GM12878 (cell line): ENCODE measurements around the gene ERC1. TPM values are rescaled to one million over a fixed set of nuclear protein-coding genes. Genes with fewer than 3 reads are reported as not detected.

Source experiments
- ATAC-seq: fragments of 200-7000 bp; cut with Tn5 transposase; 3 replicates; pipeline ENCODE4 v1.9.1; 2020; ENCODE audit warnings: mild to moderate bottlenecking, moderate library complexity
- BruUV-seq: library from RNA; stranded (reverse); fragments of 400-500 nt; replicated peaks from 2 replicates; lab custom pipeline; 2021; lab: Mats Ljungman, UMichigan
- CTCF ChIA-PET: fragments of 300-600 bp; sonication (Branson Sonifier 250); formaldehyde crosslinking; extraction: SDS; loops from one replicate; lab custom pipeline; 2021; ENCODE audit warnings: inconsistent platforms; lab: Yijun Ruan, JAX
- POLR2A ChIA-PET: fragments of 350-600 bp; formaldehyde crosslinking; extraction: SDS; loops from one replicate; lab custom pipeline; 2021; ENCODE audit warnings: inconsistent platforms; lab: Charles Lee
- RAD21 ChIA-PET: fragments of 300-600 bp; sonication (Branson Sonifier 250); formaldehyde crosslinking; loops from one replicate; lab custom pipeline; 2023; ENCODE audit warnings: antibody characterized with exemption; ENCODE audit not compliant: unreplicated experiment; lab: Charles Lee
- SMC1A ChIA-PET: fragments of 300-600 bp; sonication (Branson Sonifier 250); formaldehyde crosslinking; loops from one replicate; lab custom pipeline; 2023; ENCODE audit not compliant: unreplicated experiment, uncharacterized antibody; lab: Charles Lee
- DNase-seq: peaks from one replicate; pipeline ENCODE4 v3.0.0-alpha.2; 2011; ENCODE audit warnings: low read depth, low spot score
- FAIRE-seq: peaks from 3 replicates; lab custom pipeline; 2011; peaks lifted over from hg19 to GRCh38; lab: Jason Lieb, UNC
- H2AFZ ChIP-seq: 2 replicates; pipeline ENCODE4 v1.6.0; 2011; ENCODE audit warnings: low read depth, low read length, control low read depth; ENCODE audit not compliant: control insufficient read depth
- H3K27ac ChIP-seq: 2 replicates; pipeline ENCODE4 v1.5.1; 2011; ENCODE audit warnings: control low read depth; ENCODE audit not compliant: control insufficient read depth, insufficient read depth
- H3K27me3 ChIP-seq, 2 experiments: replicated peaks in 1 of 2; 2 replicates each; pipeline versions ENCODE4 v1.6.0 to v1.6.1; 2011; ENCODE audit warnings: low read length in 1 of 2; ENCODE audit not compliant: control insufficient read depth in 2 of 2, insufficient read depth in 2 of 2
- H3K36me3 ChIP-seq, 2 experiments: 2 replicates each; pipeline ENCODE4 v1.5.1; 2011; ENCODE audit warnings: low read length in 1 of 2; ENCODE audit not compliant: control insufficient read depth in 2 of 2, insufficient read depth in 2 of 2
- H3K4me1 ChIP-seq: 2 replicates; pipeline ENCODE4 v1.6.1; 2011; ENCODE audit warnings: mild to moderate bottlenecking, low read length, moderate library complexity, mixed read lengths; ENCODE audit not compliant: control insufficient read depth, insufficient read depth
- H3K4me2 ChIP-seq: 2 replicates; pipeline ENCODE4 v1.6.0; 2011; ENCODE audit warnings: control low read depth; ENCODE audit not compliant: control insufficient read depth, insufficient read depth
- H3K4me3 ChIP-seq: fragments of 200-600 bp; sonication (generic); 2 replicates; pipeline ENCODE4 v1.5.1; 2016
- H3K79me2 ChIP-seq: 2 replicates; pipeline ENCODE4 v1.6.0; 2011; ENCODE audit warnings: low read length; ENCODE audit not compliant: control insufficient read depth, insufficient read depth
- H3K9ac ChIP-seq: 2 replicates; pipeline ENCODE4 v1.8.0; 2011; ENCODE audit warnings: low read length, control low read depth, mixed read lengths; ENCODE audit not compliant: control insufficient read depth, insufficient read depth
- H3K9me3 ChIP-seq: replicated peaks from 3 replicates; pipeline ENCODE4 v1.5.1; 2011; ENCODE audit warnings: mild to moderate bottlenecking, low read length; ENCODE audit not compliant: control insufficient read depth, insufficient read depth
- H4K20me1 ChIP-seq: 2 replicates; pipeline ENCODE4 v1.6.0; 2011; ENCODE audit not compliant: control insufficient read depth, insufficient read depth
- BHLHE40 ChIP-seq, 2 experiments: fragments of 450-650 bp in 1 of 2; IDR thresholded peaks; 2 replicates each; pipeline ENCODE4 v1.6.1; 2011 to 2017; ENCODE audit warnings: low read depth in 2 of 2, borderline replicate concordance in 1 of 2, improper control_type of control experiment in 1 of 2, low read length in 1 of 2, mild to moderate bottlenecking in 1 of 2
- CHD4 ChIP-seq: fragments of 200-600 bp; sonication (generic); IDR thresholded peaks from 2 replicates; pipeline ENCODE4 v1.6.1; 2016; ENCODE audit warnings: mild to moderate bottlenecking
- DPF2 ChIP-seq: fragments of 450-650 bp; IDR thresholded peaks from 2 replicates; pipeline ENCODE4 v1.6.1; 2017; ENCODE audit warnings: mild to moderate bottlenecking
- NFXL1 ChIP-seq: fragments of 450-650 bp; IDR thresholded peaks from 2 replicates; pipeline ENCODE4 v1.6.1; 2017; ENCODE audit warnings: antibody characterized with exemption, mild to moderate bottlenecking, borderline replicate concordance
- POLR2A ChIP-seq: IDR thresholded peaks from 2 replicates; pipeline ENCODE4 v1.6.1; 2011; ENCODE audit warnings: low read depth, mild to moderate bottlenecking, low read length
- SMAD1 ChIP-seq: fragments of 450-650 bp; IDR thresholded peaks from 2 replicates; pipeline ENCODE4 v1.6.1; 2018; ENCODE audit warnings: mild to moderate bottlenecking, low read depth; ENCODE audit not compliant: partially characterized antibody
- SMAD5 ChIP-seq: IDR thresholded peaks from 2 replicates; pipeline ENCODE4 v1.6.1; 2016; ENCODE audit warnings: antibody characterized with exemption, low read depth
- WGBS: methylation state at CpG from one replicate; pipeline ENCODE4 v1.1.6; 2016; ENCODE audit warnings: low lambda C conversion rate; ENCODE audit not compliant: insufficient replicate concordance, insufficient coverage; ENCODE audit errors: missing lambda C conversion rate; 5-methylcytosine and 5-hydroxymethylcytosine counted together
- in situ Hi-C: fragments of 300-500 bp; cut with MboI; formaldehyde crosslinking; loops from 9 replicates; pipeline ENCODE4 v1.14.3; 2018; ENCODE audit warnings: mixed read lengths
- intact Hi-C: fragments of 100-400 bp; cut with micrococcal nuclease; formaldehyde crosslinking; loops from one replicate; pipeline ENCODE4 v1.14.2; 2022; ENCODE audit not compliant: unreplicated experiment
- polyA plus RNA-seq, 11 experiments: library from polyadenylated mRNA; depleted of rRNA in 4 of 11; unstranded in 6 of 11; stranded (reverse) in 5 of 11; fragments of >200 nt; fragmentation: Nextera tagmentation in 4 of 11; fragmentation: Illumina TruSeq in 1 of 11; extraction: Ambion mirVana in 4 of 11; extraction: Trizol in 1 of 11; gene quantifications; 1 replicate in 1 of 11; 2 replicates in 10 of 11; pipeline versions ENCODE4 v1.2.1 to v1.2.3, GENCODE V29; 2011 to 2016; ENCODE audit warnings: inconsistent platforms in 2 of 11, missing spikeins in 2 of 11, low read depth in 1 of 11
- total RNA-seq, 4 experiments: library from RNA; depleted of rRNA in 3 of 4; stranded (reverse); fragments of >200 nt in 3 of 4; fragmentation: Illumina TruSeq in 1 of 4; extraction: Trizol in 1 of 4; gene quantifications; 2 replicates each; pipeline versions ENCODE4 v1.2.1 to v1.2.3, GENCODE V29; 2013 to 2021
- TF ChIP-seq, protein P1 (sequence below): fragments of 450-650 bp; IDR thresholded peaks from 2 replicates; pipeline ENCODE4 v1.6.1; 2017; ENCODE audit warnings: mild to moderate bottlenecking, moderate library complexity
- TF ChIP-seq, protein P2 (sequence below): fragments of 450-650 bp; IDR thresholded peaks from 2 replicates; pipeline ENCODE4 v1.6.1; 2017; ENCODE audit warnings: low read depth, mild to moderate bottlenecking, moderate library complexity
- TF ChIP-seq, protein P3 (sequence below): fragments of 450-650 bp; IDR thresholded peaks from 2 replicates; pipeline ENCODE4 v1.6.1; 2014; ENCODE audit warnings: mild to moderate bottlenecking
- TF ChIP-seq, protein P4 (sequence below): fragments of 150-350 bp; IDR thresholded peaks from 2 replicates; pipeline ENCODE4 v1.6.1; 2016; ENCODE audit warnings: low read depth, low read length

Gene ERC1
- total and polyA plus RNA-seq, 10 of the 15 experiments (the other 5 are each of a cell fraction or from before 2014, with no cell fraction given) = 0.75 to 8.0 (median 5.0) TPM

DNA sequence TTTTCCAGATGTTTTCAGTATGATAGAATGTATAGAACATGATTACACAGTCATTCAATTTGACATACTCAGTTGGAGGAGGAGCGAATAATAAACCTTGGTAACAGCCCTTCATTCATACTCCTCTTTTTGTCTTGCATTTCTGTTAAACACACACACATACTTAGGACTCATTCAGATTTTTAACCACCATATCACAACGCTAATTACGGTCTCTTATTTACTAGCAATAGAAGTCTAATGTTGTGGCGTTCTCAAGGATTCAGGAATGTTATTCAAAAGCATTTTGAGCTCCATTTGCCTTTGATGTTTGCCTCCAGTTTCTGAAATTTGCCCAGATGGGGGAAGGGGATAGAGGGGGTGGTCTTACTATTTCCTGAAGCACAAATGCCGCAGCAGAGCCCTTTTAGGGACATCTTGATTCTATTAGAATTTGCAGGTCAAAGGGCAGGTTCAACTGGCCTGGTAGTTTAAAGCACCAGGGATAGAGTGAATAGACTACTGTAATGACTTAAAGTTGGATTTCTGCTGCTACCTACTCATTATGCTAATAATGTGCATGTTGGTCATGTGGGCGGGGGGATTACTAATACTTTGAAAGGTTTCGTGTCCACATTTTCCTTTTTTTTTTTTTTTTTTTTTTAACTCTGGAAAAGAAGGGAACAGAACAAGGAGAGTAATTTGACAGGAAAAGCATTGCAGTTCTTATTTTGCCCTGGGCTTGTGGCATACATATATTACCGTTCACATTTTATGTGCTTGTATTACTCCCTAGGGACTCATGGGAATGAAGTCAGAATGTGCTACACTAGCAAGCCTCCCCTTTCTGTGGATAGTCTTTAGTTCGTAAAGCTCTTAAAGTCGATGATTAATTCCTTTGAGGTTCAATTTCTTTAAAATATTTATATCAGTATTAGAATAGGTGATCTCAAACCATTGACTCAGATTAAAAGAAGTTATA is 376.6 kb downstream of the ERC1 start (continued):
- TF ChIP-seq, protein P1, sequence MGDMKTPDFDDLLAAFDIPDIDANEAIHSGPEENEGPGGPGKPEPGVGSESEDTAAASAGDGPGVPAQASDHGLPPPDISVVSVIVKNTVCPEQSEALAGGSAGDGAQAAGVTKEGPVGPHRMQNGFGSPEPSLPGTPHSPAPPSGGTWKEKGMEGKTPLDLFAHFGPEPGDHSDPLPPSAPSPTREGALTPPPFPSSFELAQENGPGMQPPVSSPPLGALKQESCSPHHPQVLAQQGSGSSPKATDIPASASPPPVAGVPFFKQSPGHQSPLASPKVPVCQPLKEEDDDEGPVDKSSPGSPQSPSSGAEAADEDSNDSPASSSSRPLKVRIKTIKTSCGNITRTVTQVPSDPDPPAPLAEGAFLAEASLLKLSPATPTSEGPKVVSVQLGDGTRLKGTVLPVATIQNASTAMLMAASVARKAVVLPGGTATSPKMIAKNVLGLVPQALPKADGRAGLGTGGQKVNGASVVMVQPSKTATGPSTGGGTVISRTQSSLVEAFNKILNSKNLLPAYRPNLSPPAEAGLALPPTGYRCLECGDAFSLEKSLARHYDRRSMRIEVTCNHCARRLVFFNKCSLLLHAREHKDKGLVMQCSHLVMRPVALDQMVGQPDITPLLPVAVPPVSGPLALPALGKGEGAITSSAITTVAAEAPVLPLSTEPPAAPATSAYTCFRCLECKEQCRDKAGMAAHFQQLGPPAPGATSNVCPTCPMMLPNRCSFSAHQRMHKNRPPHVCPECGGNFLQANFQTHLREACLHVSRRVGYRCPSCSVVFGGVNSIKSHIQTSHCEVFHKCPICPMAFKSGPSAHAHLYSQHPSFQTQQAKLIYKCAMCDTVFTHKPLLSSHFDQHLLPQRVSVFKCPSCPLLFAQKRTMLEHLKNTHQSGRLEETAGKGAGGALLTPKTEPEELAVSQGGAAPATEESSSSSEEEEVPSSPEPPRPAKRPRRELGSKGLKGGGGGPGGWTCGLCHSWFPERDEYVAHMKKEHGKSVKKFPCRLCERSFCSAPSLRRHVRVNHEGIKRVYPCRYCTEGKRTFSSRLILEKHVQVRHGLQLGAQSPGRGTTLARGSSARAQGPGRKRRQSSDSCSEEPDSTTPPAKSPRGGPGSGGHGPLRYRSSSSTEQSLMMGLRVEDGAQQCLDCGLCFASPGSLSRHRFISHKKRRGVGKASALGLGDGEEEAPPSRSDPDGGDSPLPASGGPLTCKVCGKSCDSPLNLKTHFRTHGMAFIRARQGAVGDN = no peak

DNA sequence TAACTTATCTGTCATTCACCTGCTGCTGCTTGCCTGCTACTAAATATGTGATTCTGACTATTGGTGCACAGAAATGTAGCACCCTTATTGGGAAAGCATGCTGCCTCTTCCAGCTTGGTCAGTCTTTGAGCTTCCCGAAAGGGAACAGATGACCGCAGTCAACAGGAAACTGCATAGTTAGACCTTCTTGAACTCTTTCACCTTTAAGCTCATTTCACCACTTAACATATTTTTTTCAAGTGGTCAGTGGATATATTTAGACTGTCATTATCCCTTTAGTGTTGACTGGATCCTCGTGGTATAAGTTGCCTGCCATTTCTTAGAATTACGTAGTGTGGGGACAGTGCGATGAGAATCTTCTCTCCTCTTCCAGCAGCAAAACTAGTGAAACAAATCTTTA is 378.4 kb downstream of the ERC1 start:
- Histone ChIP-seq H3K27me3 (no peaks in the 10 kb centered on the region), H3K27ac (no peak overlapping the region), H3K9ac (no peak overlapping the region), H2AFZ (no peak overlapping the region), H3K4me2 (no peak overlapping the region), H3K36me3 (no peaks in the 10 kb centered on the region), H3K4me3 (no peak overlapping the region), H3K9me3 (no peaks in the 10 kb centered on the region), H4K20me1 (no peaks in the 10 kb centered on the region), H3K4me1 (no peaks in the 10 kb centered on the region), H3K79me2 (no peaks in the 10 kb centered on the region)
- RAD21 ChIA-PET = no interaction called here
- POLR2A ChIA-PET = no interaction called here
- in situ Hi-C loops = no loop called here
- SMC1A ChIA-PET = interaction anchor here (0.8 to 2.3 kb wide), 10 partner anchors 10 to 251 kb away, joined by 3 to 8 read pairs (median 3); no protein-coding TSS in a partner anchor
- no TSS peak for BruUV-seq
- no peak for DNase-seq
- WGBS = 73% methylated on average over 5 of the region's 5 CpGs
- intact Hi-C loops = no loop called here
- ATAC-seq = no peak
- no peak for FAIRE-seq
- CTCF ChIA-PET = interaction anchor here (1.1 to 2.3 kb wide), 4 partner anchors 11 to 251 kb away, joined by 3 to 8 read pairs (median 3); no protein-coding TSS in a partner anchor
- TF ChIP-seq DPF2 = no peak
- TF ChIP-seq, protein P2, sequence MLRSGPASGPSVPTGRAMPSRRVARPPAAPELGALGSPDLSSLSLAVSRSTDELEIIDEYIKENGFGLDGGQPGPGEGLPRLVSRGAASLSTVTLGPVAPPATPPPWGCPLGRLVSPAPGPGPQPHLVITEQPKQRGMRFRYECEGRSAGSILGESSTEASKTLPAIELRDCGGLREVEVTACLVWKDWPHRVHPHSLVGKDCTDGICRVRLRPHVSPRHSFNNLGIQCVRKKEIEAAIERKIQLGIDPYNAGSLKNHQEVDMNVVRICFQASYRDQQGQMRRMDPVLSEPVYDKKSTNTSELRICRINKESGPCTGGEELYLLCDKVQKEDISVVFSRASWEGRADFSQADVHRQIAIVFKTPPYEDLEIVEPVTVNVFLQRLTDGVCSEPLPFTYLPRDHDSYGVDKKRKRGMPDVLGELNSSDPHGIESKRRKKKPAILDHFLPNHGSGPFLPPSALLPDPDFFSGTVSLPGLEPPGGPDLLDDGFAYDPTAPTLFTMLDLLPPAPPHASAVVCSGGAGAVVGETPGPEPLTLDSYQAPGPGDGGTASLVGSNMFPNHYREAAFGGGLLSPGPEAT = no peak
- TF ChIP-seq, protein P3, sequence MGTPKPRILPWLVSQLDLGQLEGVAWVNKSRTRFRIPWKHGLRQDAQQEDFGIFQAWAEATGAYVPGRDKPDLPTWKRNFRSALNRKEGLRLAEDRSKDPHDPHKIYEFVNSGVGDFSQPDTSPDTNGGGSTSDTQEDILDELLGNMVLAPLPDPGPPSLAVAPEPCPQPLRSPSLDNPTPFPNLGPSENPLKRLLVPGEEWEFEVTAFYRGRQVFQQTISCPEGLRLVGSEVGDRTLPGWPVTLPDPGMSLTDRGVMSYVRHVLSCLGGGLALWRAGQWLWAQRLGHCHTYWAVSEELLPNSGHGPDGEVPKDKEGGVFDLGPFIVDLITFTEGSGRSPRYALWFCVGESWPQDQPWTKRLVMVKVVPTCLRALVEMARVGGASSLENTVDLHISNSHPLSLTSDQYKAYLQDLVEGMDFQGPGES = no peak
- TF ChIP-seq SMAD5 = no peak
- no peak for TF ChIP-seq CHD4
- no peak for TF ChIP-seq NFXL1
- TF ChIP-seq POLR2A = no peak
- no peak for TF ChIP-seq SMAD1
- TF ChIP-seq, protein P4, sequence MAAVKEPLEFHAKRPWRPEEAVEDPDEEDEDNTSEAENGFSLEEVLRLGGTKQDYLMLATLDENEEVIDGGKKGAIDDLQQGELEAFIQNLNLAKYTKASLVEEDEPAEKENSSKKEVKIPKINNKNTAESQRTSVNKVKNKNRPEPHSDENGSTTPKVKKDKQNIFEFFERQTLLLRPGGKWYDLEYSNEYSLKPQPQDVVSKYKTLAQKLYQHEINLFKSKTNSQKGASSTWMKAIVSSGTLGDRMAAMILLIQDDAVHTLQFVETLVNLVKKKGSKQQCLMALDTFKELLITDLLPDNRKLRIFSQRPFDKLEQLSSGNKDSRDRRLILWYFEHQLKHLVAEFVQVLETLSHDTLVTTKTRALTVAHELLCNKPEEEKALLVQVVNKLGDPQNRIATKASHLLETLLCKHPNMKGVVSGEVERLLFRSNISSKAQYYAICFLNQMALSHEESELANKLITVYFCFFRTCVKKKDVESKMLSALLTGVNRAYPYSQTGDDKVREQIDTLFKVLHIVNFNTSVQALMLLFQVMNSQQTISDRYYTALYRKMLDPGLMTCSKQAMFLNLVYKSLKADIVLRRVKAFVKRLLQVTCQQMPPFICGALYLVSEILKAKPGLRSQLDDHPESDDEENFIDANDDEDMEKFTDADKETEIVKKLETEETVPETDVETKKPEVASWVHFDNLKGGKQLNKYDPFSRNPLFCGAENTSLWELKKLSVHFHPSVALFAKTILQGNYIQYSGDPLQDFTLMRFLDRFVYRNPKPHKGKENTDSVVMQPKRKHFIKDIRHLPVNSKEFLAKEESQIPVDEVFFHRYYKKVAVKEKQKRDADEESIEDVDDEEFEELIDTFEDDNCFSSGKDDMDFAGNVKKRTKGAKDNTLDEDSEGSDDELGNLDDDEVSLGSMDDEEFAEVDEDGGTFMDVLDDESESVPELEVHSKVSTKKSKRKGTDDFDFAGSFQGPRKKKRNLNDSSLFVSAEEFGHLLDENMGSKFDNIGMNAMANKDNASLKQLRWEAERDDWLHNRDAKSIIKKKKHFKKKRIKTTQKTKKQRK = no peak
- no peak for TF ChIP-seq BHLHE40 (IDR thresholded peaks at IDR 0.05; ENCODE audit: borderline replicate concordance in 1 of 2, low read depth in 2 of 2, low read length in 1 of 2)
